SK-N-MC (cell line): ENCODE measurements around the gene S100A5.
A peak's percentile ranks its signal among the peaks of the same experiment; 100 is the strongest.

ENCODE experiments used
- EZH2 ChIP-seq: fragments of 200-600 bp; sonication (generic); IDR thresholded peaks from one replicate; pipeline ENCODE4 v1.6.1; 2017; ENCODE audit warnings: antibody characterized with exemption
- POLR2AphosphoS5 ChIP-seq: IDR thresholded peaks from 2 replicates; pipeline ENCODE4 v1.6.1; 2012; ENCODE audit warnings: mild to moderate bottlenecking, low read depth, low read length, borderline replicate concordance

DNA sequence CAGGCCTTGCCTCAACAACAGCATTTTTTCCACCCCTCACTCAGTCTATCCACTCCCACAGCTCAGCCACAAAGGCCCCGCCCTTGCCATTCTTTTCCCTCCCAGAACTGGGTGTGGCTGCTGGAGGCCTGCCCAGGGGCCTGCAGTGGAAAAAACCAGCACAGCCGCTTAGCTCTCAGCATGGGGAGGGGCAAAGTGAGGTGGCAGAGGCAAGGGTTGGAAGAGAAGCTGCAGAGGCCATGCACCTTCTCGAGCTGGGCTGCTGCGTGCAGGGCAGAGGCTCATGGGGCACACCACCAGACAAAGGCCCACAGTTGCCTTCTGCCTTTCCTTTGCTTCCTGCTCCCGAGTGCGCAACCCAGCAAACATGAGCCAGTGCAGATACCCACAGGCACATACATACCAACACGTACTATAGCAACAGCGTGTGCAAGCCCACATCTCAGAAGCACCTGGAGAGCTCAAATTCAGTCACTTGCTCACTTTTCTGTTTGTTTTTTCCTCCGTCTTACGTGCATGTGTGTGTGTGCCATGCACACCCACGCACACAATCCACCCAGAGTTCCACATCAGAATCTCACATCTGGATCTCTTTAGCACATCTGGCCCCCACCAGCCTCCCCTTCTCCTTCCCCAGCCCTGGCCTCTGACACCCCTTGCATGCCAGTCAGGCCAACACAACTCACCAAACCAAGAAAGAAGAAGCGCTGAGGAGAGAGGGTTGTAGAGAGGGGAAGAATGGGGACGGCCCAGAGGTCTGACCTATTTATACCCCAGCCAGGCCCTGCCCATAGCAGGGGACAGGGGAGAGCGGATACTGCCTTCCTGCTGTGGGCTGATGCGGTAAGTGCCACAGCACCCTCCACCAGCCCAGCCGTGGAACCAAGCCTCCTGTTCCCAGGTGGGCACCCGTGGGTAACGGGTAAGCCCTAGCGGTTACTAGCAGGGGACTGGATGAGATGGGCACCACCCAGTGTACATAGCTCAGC lies 4.6 kb upstream of the S100A5 start, which contains the start of gene S100A4:
- TF ChIP-seq POLR2AphosphoS5 (peak; percentile 84), EZH2 (no peak)
